HG03342 (cell line): ENCODE measurements around the gene HORMAD2.

Experiments
- ATAC-seq: cut with Tn5 transposase; IDR thresholded peaks from one replicate; pipeline ENCODE4 v1.9.1; 2021; ENCODE audit warnings: mild to moderate bottlenecking, moderate library complexity; ENCODE audit not compliant: unreplicated experiment

The HORMAD2 gene

DNA sequence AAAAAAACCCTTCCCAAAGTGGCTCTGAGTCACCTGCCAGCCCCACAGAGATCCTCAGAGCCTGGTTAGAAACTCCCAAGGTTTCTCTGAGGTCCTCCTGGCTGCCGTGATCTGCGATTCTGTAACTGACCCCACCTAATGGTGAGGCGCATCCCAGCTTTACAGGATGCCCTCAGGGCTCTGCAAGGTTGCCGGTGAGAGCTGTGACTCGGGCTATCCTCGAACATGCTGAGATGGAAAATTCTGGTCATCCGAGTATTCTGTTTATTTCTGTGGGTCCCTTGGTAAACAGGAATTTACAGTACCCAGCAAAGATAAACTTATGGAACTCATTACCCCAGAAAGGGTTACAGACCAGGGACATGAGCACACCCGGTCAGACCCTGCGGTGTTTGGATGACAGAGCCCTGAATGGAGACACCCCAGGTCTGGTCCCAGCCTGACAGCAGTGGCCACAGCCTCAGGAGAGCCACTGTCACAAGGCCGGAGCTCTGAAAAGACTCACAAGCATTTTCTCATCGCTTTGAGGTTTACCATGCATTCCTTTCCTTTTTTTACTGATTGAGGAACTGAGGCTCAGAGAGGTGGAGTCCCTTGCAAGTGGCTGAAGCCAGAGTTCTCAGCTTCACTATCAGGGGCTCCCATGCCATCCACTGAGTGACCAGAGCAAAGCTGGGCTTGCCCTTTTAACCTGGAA is 144.0 kb downstream of the HORMAD2 start:
- no peak for ATAC-seq

DNA sequence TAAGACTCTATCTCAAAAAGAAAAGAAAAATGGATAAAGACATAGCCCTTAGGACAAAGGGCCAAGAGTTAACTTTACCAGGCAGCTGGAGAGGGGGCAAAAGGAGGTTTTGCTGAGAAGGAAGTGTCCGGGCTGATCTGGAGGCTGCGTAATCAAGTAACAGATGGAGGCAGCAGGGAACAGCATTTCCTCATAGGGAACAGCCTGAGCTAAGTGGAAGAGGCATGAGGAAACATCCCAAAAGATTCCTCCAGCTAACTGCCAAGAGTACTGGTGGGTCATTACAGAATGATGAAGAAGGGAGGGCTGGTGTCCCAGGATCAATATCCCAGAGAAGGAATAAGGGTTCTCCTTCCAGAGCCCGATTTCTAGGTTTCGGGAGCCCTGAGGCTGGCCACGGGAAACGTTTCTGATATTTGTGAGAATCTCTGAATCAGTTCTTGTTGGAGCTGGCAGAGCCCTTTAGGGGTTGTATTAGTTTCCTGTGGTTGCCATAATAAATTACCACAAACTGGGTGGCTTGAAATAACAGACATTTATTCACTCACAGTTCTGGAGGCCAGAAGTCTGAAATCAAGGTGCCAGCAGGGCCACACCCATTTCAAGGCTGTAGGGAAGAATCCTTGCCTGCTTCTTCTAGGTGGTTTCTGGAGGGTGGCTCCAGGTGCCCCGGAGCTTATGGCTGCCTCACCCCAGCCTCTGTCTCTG is 145.1 kb downstream of the HORMAD2 start:
- no peak for ATAC-seq

DNA sequence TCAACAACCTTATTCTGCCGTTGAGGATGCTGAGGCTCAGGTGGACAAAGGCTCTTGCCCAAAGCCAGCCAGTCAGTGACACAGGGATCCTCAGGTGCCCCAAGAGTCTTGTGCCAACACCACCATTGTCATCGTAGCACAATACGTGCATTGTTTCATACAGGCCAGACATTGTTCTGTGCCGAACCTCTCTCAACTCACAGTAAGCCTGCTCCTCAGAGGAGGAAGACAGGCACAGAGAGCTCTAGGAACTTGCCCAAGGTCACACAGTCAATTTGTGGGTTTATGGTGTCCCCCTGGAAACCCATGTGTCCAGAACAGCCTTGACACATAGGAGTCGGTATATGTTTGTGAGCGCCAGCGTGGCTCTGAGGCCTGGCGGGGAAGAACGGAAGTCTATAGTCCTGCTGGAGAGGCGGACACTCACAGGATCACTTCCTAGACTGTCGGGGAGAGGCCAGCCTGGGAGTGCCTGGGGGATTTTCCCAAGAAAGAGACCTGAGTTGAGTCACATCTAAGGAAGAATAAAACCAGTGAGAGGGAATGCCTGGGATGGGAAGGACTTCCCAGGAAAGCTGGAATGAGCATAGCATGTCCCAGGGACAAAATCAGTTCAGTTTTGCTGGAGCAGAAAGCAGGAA is 146.0 kb downstream of the HORMAD2 start:
- no peak for ATAC-seq
